ENCODE data around the gene POU2AF3.
"Not testable (repeated sequence)": the region's sequence is repeated elsewhere in the genome, so short reads cannot be mapped to it uniquely, and the experiment has no call there.

POU2AF3 gene, protein sequence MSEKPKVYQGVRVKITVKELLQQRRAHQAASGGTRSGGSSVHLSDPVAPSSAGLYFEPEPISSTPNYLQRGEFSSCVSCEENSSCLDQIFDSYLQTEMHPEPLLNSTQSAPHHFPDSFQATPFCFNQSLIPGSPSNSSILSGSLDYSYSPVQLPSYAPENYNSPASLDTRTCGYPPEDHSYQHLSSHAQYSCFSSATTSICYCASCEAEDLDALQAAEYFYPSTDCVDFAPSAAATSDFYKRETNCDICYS

GRCh38 chr11:111298413-111299100, at the start of gene POU2AF3:
Gene POU2AF3 (plus strand): TSS chr11:111298546. CDS start chr11:111298582, 36 bp downstream.
- DNase-seq, result no peak

- no peak for DNase-seq
These were observed 47.4 kb upstream of the POU2AF3 start for GRCh38 chr11:111250936-111251335.

GRCh38 chr11:111253131-111253530, 45.2 kb upstream of the POU2AF3 start:
- DNase-seq, result no peak

- no peak for DNase-seq
These were observed 44.7 kb upstream of the POU2AF3 start for GRCh38 chr11:111253630-111254029.

DNA sequence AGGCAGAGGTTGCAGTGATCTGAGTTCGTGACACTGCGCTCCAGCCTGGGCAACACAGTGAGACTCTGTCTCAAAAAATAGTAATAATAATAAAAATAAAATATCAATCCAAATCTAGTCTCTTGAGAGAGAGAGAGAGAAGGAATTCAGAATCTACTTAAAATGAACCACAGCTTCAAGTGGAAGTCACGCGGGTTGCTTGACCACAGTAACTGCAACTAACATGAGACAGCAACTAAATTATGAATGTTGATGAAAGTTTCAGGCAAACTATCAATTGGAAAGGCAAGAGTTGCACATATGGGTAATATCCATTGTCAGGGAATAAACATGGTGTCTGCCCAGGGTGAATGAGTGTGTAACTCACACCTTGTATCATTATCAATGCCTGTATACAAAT, 40.3 kb upstream of the POU2AF3 start:
- DNase-seq, result no peak

GRCh38 chr11:111259896-111260295, 38.5 kb upstream of the POU2AF3 start:
- no peak for DNase-seq

GRCh38 chr11:111260811-111261210, 37.5 kb upstream of the POU2AF3 start:
- DNase-seq, result no peak

GRCh38 chr11:111264646-111265045, 33.7 kb upstream of the POU2AF3 start:
- DNase-seq, result no peak

DNA sequence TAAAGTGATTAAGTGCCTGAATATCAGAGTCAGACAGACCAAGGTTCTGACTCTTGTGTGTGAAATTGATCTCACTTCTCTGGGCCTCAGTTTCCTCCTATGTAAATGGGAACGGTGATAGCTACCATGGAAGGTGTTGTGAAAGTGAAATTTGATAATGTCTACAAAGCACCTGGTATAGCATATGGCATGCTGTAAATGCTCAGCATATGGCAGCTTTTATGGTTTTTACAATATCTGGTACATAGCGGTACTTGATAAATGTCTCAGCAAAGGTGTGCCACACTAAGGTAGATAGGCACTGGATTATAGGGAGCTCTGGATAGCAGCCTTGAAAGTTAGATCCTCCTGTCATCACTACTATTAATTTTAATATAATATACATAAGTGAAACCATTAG, 32.9 kb upstream of the POU2AF3 start:
- no peak for DNase-seq

DNA sequence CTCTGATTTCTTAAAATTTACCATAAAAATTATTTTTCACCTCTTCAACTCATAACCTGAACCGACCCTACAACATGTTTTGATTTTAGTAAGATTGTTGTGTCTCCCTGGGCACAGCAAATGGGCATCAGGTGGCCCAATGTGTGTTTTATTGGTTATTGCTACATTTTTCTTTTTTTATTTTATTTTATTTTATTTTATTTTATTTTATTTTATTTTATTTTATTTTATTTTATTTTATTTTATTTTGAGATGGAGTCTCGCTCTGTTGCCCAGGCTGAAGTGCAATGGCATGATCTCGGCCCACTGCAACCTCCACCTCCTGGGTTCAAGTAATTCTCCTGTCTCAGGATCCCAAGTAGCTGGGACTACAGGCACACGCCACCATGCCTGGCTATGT, 30.0 kb upstream of the POU2AF3 start:
- not testable (repeated sequence) for DNase-seq

- DNase-seq, result no peak
These were observed 29.0 kb upstream of the POU2AF3 start for GRCh38 chr11:111269146-111269868.

DNA sequence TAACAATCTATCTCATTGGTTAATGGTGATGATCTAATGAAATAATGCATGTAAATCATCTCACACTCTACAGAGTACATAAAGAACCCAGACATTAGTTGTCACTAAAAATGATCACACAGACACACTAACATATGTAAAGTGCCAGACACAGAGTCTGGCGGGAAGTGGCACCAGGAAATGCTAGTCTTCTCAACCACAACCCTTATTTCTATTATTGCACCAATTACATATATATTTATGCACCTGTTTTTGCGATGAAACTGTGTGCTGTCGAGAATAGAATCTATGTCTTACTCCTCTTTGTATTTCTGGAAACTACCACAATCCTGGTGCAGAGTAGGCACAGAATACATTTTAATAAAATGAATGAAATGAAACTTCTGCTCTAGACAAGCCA, 25.9 kb upstream of the POU2AF3 start:
- no peak for DNase-seq

GRCh38 chr11:111282562-111283075, 15.7 kb upstream of the POU2AF3 start:
- no peak for DNase-seq

GRCh38 chr11:111283945-111284481, 14.3 kb upstream of the POU2AF3 start:
- DNase-seq, result no peak

- DNase-seq, result no peak
These were observed 12.9 kb upstream of the POU2AF3 start for GRCh38 chr11:111285189-111286091.

DNA sequence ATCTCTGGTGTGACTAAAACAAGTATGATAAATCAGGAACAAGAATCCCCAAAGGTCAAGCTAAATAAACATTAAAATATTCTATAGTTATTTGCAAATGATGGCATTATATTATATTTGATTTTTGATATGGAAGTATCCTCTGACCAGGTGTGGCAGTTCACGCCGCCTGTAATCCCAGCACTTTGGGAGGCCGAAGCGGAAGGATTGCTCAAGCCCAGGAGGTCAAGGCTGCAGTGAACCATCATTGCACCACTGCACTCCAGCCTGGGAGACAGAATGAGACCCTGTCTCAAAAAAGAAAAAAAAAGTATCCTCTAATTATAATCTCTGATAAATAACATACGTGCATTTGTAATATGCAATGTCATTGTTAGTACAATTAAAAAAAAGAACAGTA, 6.6 kb upstream of the POU2AF3 start:
- no peak for DNase-seq

DNA sequence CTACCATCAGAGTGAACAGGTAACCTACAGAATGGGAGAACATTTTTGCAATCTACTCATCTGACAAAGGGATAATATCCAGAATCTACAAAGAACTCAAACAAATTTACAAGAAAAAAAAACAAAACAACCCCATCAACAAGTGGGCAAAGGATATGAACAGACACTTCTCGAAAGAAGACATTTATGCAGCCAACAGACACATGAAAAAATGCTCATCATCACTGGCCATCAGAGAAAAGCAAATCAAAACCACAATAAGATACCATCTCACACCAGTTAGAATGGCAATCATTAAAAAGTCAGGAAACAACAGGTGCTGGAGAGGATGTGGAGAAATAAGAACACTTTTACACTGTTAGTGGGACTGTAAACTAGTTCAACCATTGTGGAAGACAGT, 5.9 kb upstream of the POU2AF3 start:
- DNase-seq, result not testable (repeated sequence)

DNA sequence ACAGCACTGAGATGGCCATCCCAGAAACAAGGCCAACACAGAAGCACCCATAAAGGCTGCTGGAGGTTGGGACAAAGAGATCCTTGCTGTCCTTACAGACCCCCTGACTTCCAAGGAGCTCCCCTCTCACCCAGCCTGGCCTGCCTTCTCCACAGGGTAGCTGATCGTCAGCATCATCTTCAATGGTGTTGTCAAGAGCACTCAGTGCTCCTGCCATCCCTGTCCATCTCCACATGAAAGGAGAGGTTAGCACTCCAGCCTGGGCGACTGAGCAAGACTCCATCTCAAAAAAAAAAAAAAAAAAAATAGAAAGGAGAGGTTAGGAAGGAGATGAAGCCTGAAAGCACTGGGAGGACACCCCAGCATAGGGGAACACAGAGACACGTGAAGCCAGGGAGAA, 2.1 kb upstream of the POU2AF3 start:
- no peak for DNase-seq

DNA sequence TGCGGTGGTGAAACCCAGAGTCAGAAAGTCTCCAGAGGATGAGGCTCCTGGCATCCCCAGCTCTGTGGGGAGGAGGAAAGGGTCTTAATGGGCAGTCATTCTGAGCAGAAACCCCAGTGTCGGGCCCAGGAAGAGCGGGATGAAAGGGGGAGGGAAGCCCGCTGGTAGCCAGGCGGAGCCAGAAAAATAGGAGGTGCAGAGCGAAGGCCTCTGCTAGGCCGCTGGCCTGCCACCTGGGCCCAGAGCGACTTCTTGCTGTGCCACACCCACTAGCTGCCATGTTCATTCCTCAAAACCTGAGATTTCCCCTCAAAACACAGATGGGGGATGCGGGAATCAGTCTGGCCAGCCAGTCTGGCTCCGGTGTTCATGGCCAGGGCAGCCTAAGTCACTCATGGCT, 650 bp upstream of the POU2AF3 start:
- DNase-seq, result no peak

GRCh38 chr11:111299101-111300026, 1.0 kb downstream of the POU2AF3 start:
- DNase-seq, result no peak

GRCh38 chr11:111300569-111300968, 2.2 kb downstream of the POU2AF3 start:
- no peak for DNase-seq

Data from CD4-positive, alpha-beta T cell treated with Interferon alpha-2 for 1 hour (primary cell).